ENCODE results near the gene ARRB2.
"Not testable (repeated sequence)": the region's sequence is repeated elsewhere in the genome, so short reads cannot be mapped to it uniquely, and the experiment has no call there.

ARRB2 gene

DNA sequence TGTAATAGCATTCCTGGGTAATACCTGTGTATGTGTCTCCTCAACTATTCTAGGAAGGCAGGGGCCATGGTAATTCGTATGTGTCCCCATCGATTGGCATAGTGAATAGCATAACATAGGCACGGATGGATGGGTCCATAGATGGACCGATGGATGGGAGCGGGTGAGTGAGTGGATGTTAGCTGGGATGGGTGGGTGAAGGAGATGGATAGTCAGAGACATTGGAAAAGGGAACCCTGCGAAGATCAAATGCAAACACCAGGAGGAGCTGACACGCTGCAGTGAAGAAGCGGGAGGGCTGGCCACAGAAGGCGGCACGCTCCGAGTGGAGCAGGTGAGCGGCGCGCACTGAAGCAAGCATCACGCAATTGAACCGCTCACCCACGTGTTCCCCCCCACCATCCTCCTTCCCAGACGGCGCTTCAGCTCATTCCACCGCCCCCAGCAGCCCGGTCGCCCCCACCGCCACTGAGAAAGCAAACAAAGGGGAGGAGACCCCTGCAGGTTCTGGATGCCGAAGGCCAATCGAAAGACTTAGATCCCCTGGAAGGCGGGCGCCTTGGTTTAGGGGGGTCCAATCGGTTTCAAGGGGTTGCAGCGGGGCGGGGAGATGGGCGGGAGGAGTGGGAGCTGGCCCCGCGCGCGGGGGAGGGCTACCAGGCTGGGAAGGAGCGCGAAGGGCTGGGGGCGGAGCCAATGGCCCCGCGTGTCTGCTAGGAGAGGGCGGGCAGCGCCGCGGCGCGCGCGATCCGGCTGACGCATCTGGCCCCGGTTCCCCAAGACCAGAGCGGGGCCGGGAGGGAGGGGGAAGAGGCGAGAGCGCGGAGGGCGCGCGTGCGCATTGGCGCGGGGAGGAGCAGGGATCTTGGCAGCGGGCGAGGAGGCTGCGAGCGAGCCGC is at the start of gene ARRB2:
TSS of gene ARRB2 (plus strand) at position 839 of the 899 bp plus-strand sequence. CDS start 90 bp downstream, outside the sequence.
- DNase-seq (ENCODE audit: low read depth) = peak; percentile 97

DNA sequence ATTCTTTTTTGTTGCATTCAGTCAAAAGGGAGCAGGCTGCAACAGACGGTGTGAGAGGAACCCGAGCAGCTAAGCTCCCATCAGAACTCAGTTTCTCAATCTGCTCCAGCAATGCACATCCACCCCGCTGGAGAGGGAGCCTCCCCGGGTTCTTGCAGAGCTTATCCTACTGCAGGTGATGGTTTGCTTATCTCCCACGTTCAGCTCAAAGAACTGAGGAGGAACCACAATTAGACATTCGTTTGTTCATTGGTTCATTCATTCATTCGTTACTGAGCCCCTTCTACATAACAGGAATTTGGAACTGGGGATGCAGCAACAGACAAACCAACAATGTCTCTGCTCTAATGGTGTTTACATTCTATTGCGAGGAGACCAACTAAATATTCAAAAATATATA is 46.7 kb upstream of the ARRB2 start:
- DNase-seq (ENCODE audit: low read depth) = no peak

DNA sequence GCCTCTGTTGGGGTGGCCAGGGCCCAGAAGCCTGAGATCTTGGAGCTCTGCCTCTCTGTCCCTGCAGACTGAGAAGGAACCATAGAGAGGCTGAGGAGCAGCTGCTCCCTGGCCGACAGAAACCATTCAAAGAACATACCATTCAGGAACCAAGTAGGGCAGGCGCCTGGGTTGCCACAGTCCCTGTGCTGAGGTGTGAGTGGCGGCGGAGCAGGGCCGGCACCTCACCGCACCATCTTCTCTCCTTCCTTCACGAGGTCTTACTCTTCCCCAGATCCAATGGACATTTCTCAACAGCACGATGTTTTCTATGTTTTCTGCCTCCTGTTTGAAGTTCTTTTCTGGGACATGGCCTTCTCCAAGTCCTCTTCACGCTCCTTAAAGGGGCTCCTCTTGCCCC is 46.2 kb upstream of the ARRB2 start:
- no peak for DNase-seq (ENCODE audit: low read depth)

DNA sequence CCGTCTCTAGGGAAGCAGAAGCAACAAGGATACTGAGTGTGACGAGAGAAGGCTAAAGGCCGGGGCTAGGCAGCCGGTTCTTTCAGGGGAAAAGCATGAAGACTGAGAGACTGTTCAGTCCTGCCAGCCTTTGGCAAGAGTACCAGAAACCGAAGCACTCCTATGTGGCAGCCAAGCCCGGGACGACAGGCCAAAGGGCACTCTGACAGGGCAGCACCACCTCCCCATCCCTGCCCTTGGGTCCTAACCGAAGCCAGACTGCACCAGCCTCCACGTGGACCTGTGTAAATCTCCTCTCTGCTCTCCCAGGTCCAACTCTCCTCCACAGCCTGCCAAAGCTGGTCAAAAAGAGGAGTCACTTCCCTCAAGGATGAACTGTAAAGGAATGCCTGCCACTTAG is 45.4 kb upstream of the ARRB2 start:
- DNase-seq (ENCODE audit: low read depth) = no peak

GRCh38 chr17:4666296-4666695 is 44.1 kb upstream of the ARRB2 start:
- DNase-seq (ENCODE audit: low read depth) = no peak

DNA sequence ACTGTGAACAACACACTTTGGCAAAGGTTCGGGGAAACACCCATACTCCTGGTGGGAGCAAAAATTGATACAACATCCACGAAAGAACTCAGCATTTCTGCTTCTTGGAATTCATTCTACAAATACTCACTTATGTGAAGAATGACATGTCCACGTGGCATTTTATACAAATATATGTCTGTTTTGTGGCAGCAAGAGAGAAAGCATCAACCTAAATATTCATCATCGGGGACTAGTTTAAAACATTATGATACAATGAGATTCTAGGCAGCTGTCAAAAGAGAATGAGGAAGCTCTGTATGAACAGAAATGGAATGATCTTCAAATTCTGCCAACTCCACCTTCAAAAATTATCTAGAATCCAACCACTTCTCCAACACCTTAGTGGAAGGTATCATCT is 43.3 kb upstream of the ARRB2 start:
- no peak for DNase-seq (ENCODE audit: low read depth)

GRCh38 chr17:4672055-4672630 is 38.3 kb upstream of the ARRB2 start:
- DNase-seq (ENCODE audit: low read depth) = no peak

- no peak for DNase-seq (ENCODE audit: low read depth)
Observed at GRCh38 chr17:4672751-4673150, 37.7 kb upstream of the ARRB2 start.

DNA sequence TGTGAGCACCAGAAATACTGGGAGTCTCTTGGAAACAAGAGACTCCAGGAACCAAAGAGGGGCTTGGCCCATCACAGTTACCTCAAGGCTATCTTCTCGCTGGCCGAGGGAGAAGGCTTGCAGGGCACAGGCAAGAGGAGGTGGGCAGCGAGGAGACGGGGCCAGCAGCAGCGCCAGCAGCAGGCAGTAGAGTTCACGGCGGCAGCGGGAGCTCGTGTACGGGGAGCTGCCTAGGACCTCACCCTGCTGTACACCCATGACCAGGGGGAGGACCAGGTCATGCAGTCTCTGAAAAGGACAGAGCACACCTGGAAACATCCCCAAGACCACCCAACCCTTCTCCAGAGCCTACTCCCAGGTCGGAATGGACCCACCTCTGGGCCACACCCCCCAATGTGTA is 37.3 kb upstream of the ARRB2 start:
- no peak for DNase-seq (ENCODE audit: low read depth)

GRCh38 chr17:4673986-4674684 is 36.3 kb upstream of the ARRB2 start:
- DNase-seq (ENCODE audit: low read depth) = no peak

DNA sequence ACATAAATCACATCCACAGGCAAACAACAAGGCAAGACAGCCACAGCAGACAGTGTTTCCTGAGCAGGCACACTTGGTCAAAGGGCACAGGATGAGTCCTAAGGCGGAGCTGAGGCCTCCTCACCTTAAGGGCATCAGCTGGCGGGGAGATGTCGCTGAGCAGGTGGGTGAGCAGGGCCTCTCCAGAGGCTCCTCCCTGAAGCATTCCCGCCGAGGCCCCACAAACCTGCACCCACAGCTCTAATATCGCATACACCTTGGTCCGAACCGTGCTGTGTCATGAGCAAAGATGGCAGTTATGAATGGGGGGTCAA is 35.8 kb upstream of the ARRB2 start:
- no peak for DNase-seq (ENCODE audit: low read depth)

- DNase-seq (ENCODE audit: low read depth) = no peak
Observed at GRCh38 chr17:4675791-4676190, 34.6 kb upstream of the ARRB2 start.

DNA sequence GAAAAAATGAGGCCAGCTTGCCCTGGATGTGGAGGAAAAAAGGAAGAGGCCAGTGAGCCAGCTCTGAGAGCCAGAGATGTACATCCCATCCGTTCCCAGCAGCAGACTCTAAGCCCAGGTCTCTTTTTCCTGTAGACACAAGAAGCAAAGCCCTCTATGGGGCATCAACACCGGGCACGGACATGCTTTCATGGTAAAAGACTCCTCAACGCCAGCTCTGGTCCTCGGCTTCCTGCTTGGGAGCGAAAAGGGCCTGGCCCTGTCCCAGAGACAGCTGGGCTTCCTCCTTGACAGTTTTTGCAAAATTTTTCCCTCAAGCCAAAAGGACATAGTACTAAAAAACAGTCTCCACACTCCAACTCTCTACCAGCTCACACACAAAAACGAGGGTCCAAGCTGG is 33.6 kb upstream of the ARRB2 start:
- no peak for DNase-seq (ENCODE audit: low read depth)

- DNase-seq (ENCODE audit: low read depth) = no peak
Observed at GRCh38 chr17:4678448-4679026, 31.9 kb upstream of the ARRB2 start.

GRCh38 chr17:4679658-4680057 is 30.8 kb upstream of the ARRB2 start:
- DNase-seq (ENCODE audit: low read depth) = no peak

DNA sequence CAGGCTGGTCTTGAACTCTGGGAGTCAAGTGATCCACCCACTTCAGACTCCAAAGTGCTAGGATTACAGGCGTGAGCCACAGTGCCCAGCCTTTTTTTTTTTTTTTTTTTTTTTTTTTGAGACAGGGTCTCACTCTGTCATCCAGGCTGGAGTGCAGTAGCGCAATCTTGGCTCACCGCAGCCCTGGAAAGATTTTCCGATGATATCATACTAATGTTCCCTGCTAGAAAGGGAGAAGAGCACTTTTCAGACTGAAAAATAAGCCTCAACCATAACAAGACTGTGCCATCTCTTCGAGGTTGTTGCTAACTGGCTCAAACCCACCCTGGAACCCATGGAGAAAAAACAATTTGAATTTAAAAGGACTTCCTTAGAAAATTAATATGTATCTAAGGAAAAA is 26.7 kb upstream of the ARRB2 start:
- not testable (repeated sequence) for DNase-seq (ENCODE audit: low read depth)

DNA sequence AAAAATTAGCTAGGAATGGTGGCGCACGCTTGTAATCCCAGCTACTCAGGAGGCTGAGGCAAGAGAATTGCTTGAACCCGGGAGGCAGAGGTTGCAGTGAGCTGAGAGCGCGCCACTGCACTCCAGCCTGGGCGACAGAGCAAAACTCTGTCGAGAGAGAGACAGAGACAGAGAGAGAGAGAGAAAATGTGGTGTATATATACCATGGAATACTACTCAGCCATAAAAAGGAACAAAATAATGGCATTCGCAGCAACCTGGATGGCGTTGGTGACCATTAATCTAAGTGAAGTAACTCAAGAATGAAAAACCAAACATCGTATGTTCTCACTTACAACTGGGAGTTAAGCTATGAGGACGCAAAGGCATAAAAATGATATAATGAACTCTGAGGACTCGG is 20.6 kb upstream of the ARRB2 start:
- not testable (repeated sequence) for DNase-seq (ENCODE audit: low read depth)

GRCh38 chr17:4690745-4691144 is 19.7 kb upstream of the ARRB2 start:
- DNase-seq (ENCODE audit: low read depth) = no peak

DNA sequence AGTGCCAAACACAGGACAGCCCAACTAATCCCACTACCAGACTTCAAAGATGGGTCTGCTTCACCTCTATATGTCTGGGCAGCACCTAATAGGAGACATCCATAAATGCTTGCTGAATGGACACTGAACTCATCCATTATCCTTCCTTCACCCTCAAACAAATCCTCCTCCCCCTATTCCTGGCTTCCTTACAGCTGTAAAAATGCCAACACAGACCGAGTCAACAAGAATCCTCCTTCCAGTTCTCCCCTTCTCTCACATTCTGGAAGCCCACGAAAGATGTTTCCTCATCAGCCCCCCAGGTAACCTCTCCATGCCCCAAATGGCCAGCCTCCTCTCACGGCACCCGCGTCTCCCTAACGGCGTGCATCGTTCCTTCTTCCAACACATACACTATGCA is 18.7 kb upstream of the ARRB2 start:
- no peak for DNase-seq (ENCODE audit: low read depth)

GRCh38 chr17:4693416-4693815 is 17.0 kb upstream of the ARRB2 start:
- DNase-seq (ENCODE audit: low read depth) = no peak

DNA sequence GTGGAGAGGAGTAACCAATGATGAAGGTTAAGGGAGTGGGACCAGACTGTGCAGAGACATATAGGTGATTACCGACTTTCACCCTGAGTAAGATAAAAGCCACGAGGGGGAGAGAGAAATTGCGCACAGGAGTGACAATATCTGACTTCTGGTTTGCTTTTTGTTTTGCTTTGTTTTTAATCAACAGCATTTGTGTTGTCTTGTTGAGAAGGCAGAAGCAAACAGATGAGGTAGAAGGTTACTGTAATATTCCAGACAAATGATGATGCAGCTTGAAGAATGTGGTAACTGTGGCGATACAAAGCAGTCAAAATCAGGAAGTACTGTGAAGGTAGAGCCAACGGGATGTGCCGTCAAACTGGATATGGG is 14.0 kb upstream of the ARRB2 start:
- no peak for DNase-seq (ENCODE audit: low read depth)

- not testable (repeated sequence) for DNase-seq (ENCODE audit: low read depth)
Observed at GRCh38 chr17:4699401-4700056, 10.9 kb upstream of the ARRB2 start.

Measured in activated T-cell treated with anti-CD3 and anti-CD28 coated beads for 24 hours (primary cell).